PC-3 (cell line): ENCODE measurements around the gene PPP2R5A. TPM values are rescaled to one million over a fixed set of nuclear protein-coding genes. Genes with fewer than 3 reads are reported as not detected.

Experiments
- ATAC-seq: fragments of 200-7000 bp; cut with Tn5 transposase; 2 replicates; pipeline ENCODE4 v1.9.1; 2020; ENCODE audit warnings: mild to moderate bottlenecking, moderate library complexity
- BruUV-seq: library from RNA; stranded (reverse); fragments of 400-500 nt; replicated peaks from 2 replicates; lab custom pipeline; 2021; lab: Mats Ljungman, UMichigan
- CTCF ChIA-PET: fragments of 300-600 bp; sonication (Branson Sonifier 250); formaldehyde crosslinking; loops from one replicate; lab custom pipeline; 2022; ENCODE audit warnings: antibody characterized with exemption; lab: Charles Lee
- POLR2A ChIA-PET: fragments of 300-600 bp; sonication (Branson Sonifier 250); formaldehyde crosslinking; loops from one replicate; lab custom pipeline; 2022; ENCODE audit warnings: antibody characterized with exemption; ENCODE audit not compliant: unreplicated experiment; lab: Charles Lee
- DNase-seq: peaks from one replicate; pipeline ENCODE4 v3.0.0-alpha.2; 2015
- H2AFZ ChIP-seq: fragments of 300-600 bp; sonication (generic); 2 replicates; pipeline ENCODE4 v1.6.0; 2016; ENCODE audit warnings: antibody characterized with exemption, low read length
- H3F3A ChIP-seq: fragments of 300-600 bp; sonication (generic); one replicate; pipeline ENCODE4 v1.6.0; 2017; ENCODE audit warnings: antibody characterized with exemption, low read length, control low read depth, mild to moderate bottlenecking; ENCODE audit not compliant: unreplicated experiment
- H3K27ac ChIP-seq: fragments of 300-600 bp; sonication (generic); 2 replicates; pipeline ENCODE4 v1.5.1; 2016; ENCODE audit warnings: mild to moderate bottlenecking, low read length
- H3K27me3 ChIP-seq: fragments of 300-600 bp; sonication (generic); 2 replicates; pipeline ENCODE4 v1.6.1; 2016; ENCODE audit warnings: low read length, mixed read lengths
- H3K36me3 ChIP-seq: fragments of 300-600 bp; sonication (generic); 2 replicates; pipeline ENCODE4 v1.6.1; 2016; ENCODE audit warnings: low read depth, mixed run types, low read length, mixed read lengths
- H3K4me1 ChIP-seq: fragments of 300-600 bp; sonication (generic); 2 replicates; pipeline ENCODE4 v1.5.1; 2016; ENCODE audit warnings: low read length; ENCODE audit not compliant: insufficient read depth
- H3K4me2 ChIP-seq: fragments of 300-600 bp; sonication (generic); 2 replicates; pipeline ENCODE4 v1.6.0; 2016; ENCODE audit warnings: low read length
- H3K4me3 ChIP-seq: fragments of 300-600 bp; sonication (generic); 2 replicates; pipeline ENCODE4 v1.5.1; 2016; ENCODE audit warnings: mild to moderate bottlenecking, low read length, mixed read lengths
- H3K79me2 ChIP-seq: fragments of 300-600 bp; sonication (generic); 2 replicates; pipeline ENCODE4 v1.6.1; 2017; ENCODE audit warnings: low read length, mixed read lengths
- H3K9ac ChIP-seq: fragments of 300-600 bp; sonication (generic); 2 replicates; pipeline ENCODE4 v1.6.0; 2016; ENCODE audit warnings: mild to moderate bottlenecking, low read length
- H3K9me2 ChIP-seq: fragments of 300-600 bp; sonication (generic); replicated peaks from 2 replicates; pipeline ENCODE4 v1.6.1; 2016; ENCODE audit warnings: mixed run types, low read length, mixed read lengths
- H3K9me3 ChIP-seq: fragments of 300-600 bp; sonication (generic); 2 replicates; pipeline ENCODE4 v1.6.1; 2016; ENCODE audit warnings: low read length, mixed read lengths
- H4K20me1 ChIP-seq: fragments of 300-600 bp; sonication (generic); 2 replicates; pipeline ENCODE4 v1.6.1; 2016; ENCODE audit warnings: low read length, mixed read lengths
- CTCF ChIP-seq: fragments of 300-600 bp; sonication (generic); conservative IDR thresholded peaks from 2 replicates; pipeline ENCODE4 v1.5.1; 2017; ENCODE audit warnings: antibody characterized with exemption, low read depth, mild to moderate bottlenecking, low read length
- EZH2 ChIP-seq: fragments of 300-600 bp; sonication (generic); IDR thresholded peaks from one replicate; pipeline ENCODE4 v1.6.1; 2017; ENCODE audit warnings: antibody characterized with exemption, mild to moderate bottlenecking, low read length; ENCODE audit not compliant: unreplicated experiment
- EZH2phosphoT487 ChIP-seq: fragments of 300-600 bp; sonication (generic); IDR thresholded peaks from 2 replicates; pipeline ENCODE4 v1.6.1; 2018; ENCODE audit warnings: mild to moderate bottlenecking, antibody characterized with exemption, low read length, borderline replicate concordance
- intact Hi-C: fragments of 100-400 bp; cut with micrococcal nuclease; formaldehyde crosslinking; loops from 2 replicates; pipeline ENCODE4 v1.9.0; 2023
- total RNA-seq: library from RNA; depleted of rRNA; stranded (reverse); fragments of >200 nt; gene quantifications from 2 replicates; pipeline ENCODE4 v1.2.3, GENCODE V29; 2014

The PPP2R5A gene
- total RNA-seq, 1 experiment from 2014 or later: 44.0 TPM

DNA sequence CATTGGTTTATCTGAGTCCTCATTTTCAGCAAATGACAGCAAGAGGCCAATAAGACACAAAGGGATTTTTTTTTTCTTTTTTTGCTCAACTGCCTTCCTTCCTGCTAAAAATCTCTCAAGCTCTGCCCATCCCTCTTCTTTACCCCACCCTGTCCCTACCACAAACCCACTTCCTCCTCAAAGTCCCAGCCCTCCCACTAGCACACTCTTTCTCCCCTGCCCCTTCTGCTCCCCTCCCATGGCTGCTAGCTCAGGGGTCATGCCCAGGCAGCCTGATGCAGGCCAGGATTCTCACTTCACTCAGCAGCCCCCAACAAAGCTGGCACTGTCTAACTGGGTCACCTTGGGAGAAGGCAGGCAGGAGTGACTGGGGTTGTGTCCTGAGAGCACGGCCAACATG lies 28.8 kb upstream of the PPP2R5A start:
- Histone ChIP-seq H4K20me1 (no peaks in the 10 kb centered on the region), H3K79me2 (no peaks in the 10 kb centered on the region), H2AFZ (no peak overlapping the region), H3K9me3 (no peaks in the 10 kb centered on the region), H3K27ac (no peak overlapping the region), H3K4me1 (peaks cover 10% of the 10 kb centered on the region), H3K4me3 (no peak overlapping the region), H3K9me2 (no peaks in the 10 kb centered on the region; the same call in 1 of the 2 replicates), H3K4me2 (no peak overlapping the region), H3K27me3 (no peaks in the 10 kb centered on the region), H3F3A (no peaks in the 10 kb centered on the region), H3K36me3 (no peaks in the 10 kb centered on the region), H3K9ac (no peak overlapping the region)
- TF ChIP-seq CTCF: no peak
- no peak for TF ChIP-seq EZH2phosphoT487
- intact Hi-C loops: no loop called here
- ATAC-seq (no peak), DNase-seq (no peak)
- BruUV-seq: no TSS peak
- ChIA-PET POLR2A (no interaction called here), CTCF (no interaction called here)

DNA sequence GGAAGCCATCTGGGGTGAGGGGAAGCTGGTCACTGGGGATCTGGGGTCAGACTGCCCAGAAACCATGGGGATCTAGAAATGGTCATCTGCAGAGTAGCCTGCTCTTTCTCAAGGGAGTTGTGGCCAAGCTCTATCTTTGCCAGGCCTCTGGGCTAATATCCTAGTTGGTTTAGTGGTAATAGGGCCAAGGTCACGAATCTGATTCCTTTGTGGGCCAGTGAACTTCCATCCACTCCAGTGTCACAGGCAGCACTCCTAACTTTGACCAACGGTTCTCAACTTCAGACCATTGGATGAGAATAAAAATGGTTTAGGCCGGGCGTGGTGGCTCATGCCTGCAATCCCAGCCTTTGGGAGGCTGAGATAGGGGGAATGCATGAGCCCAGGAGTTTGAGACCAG lies 28.1 kb upstream of the PPP2R5A start:
- POLR2A ChIA-PET: no interaction called here
- TF ChIP-seq EZH2phosphoT487: no peak
- TF ChIP-seq CTCF: no peak
- TF ChIP-seq EZH2: no peak

DNA sequence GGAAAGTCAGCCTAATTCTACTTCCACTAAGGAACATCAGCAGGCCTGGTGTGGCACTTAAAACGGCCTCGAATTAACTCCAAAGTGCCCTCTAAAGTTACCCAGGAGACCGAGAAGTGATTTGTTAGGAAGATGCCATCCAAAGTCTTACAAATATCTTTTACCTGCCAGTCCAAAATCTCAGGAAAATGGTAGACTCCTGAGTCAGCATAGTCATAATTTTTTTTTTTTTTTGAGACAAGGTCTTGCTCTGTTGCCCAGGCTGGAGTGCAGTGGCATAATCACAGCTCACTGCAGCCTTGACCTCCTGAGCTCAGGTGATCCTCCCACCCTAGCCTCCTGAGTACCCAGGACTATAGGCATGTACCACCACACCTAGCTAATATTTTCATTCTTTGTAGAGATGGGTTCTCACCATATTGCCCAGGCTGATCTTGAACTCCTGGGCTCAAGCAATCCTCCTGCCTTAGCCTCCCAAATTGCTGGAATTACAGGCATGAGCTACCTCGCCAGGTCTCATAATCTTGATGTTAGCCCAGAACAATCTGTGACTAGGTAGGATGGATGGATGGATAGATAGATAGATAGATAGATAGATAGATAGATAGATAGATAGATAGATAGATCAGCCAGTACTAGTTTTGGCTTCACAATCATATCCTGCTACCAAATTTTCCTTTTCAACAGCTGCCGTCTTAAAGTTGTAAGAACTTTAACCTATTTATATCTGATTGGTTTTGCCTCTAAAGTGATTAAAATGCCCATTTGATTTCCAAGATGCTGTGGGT lies 25.3 kb upstream of the PPP2R5A start:
- intact Hi-C loops: no loop called here
- Histone ChIP-seq H3K9me2 (no peaks in the 10 kb centered on the region; the same call in 1 of the 2 replicates), H3K4me3 (no peak overlapping the region), H2AFZ (no peak overlapping the region), H4K20me1 (no peaks in the 10 kb centered on the region), H3K4me2 (no peak overlapping the region), H3K9ac (no peak overlapping the region), H3K79me2 (no peaks in the 10 kb centered on the region), H3K27me3 (no peaks in the 10 kb centered on the region), H3K36me3 (no peaks in the 10 kb centered on the region), H3K4me1 (peaks cover 13% of the 10 kb centered on the region), H3F3A (no peaks in the 10 kb centered on the region), H3K27ac (no peak overlapping the region), H3K9me3 (no peaks in the 10 kb centered on the region)
- ChIA-PET CTCF (no interaction called here), POLR2A (no interaction called here)
- TF ChIP-seq EZH2 (no peak), CTCF (no peak), EZH2phosphoT487 (no peak)
- BruUV-seq: no TSS peak
- ATAC-seq (no peak), DNase-seq (no peak)

More for the DNA sequence above, 28.1 kb upstream of the PPP2R5A start:
- Histone ChIP-seq H2AFZ (no peak overlapping the region), H3K9ac (no peak overlapping the region), H3K27ac (no peak overlapping the region), H3K9me3 (no peaks in the 10 kb centered on the region), H3K9me2 (no peaks in the 10 kb centered on the region; the same call in 1 of the 2 replicates), H3K4me3 (no peak overlapping the region), H3K27me3 (no peaks in the 10 kb centered on the region), H3K79me2 (no peaks in the 10 kb centered on the region), H3K4me2 (no peak overlapping the region), H3F3A (no peaks in the 10 kb centered on the region), H3K36me3 (no peaks in the 10 kb centered on the region), H4K20me1 (no peaks in the 10 kb centered on the region), H3K4me1 (peaks cover 13% of the 10 kb centered on the region)
- BruUV-seq: no TSS peak
- intact Hi-C loops: no loop called here
- ATAC-seq: no peak
- CTCF ChIA-PET: interaction anchor here (0.6 kb wide), 1 partner anchor 17 kb away, joined by 3 read pairs; no protein-coding TSS in a partner anchor
- DNase-seq: no peak
